HepG2 (cell line): ENCODE data around the gene RIMBP2. TPM values are rescaled to one million over a fixed set of nuclear protein-coding genes. Genes with fewer than 3 reads are reported as not detected.

Experiments used
- FOXA3 ChIP-seq: IDR thresholded peaks from 2 replicates; pipeline ENCODE4 v1.6.1; 2016; ENCODE audit warnings: missing genetic modification reagents, missing compliant biosample characterization
- REPIN1 ChIP-seq: sonication (generic); formaldehyde crosslinking; IDR thresholded peaks from 2 replicates; pipeline ENCODE4 v1.8.0; 2022; ENCODE audit warnings: missing genetic modification reagents, low read depth, mild to moderate bottlenecking, borderline replicate concordance
- THAP7 ChIP-seq: sonication (generic); formaldehyde crosslinking; IDR thresholded peaks from 2 replicates; pipeline ENCODE4 v1.8.1; 2023; ENCODE audit warnings: mild to moderate bottlenecking, missing genetic modification reagents
- ZNF772 ChIP-seq: sonication (generic); formaldehyde crosslinking; IDR thresholded peaks from 2 replicates; pipeline ENCODE4 v1.5.0; 2020; ENCODE audit warnings: mild to moderate bottlenecking, missing genetic modification reagents
- polyA plus RNA-seq, 8 experiments: library from polyadenylated mRNA; depleted of rRNA in 3 of 8; stranded (reverse) in 7 of 8; unstranded in 1 of 8; fragments of >200 nt; fragmentation: Illumina TruSeq in 4 of 8; extraction: Trizol in 4 of 8; gene quantifications; 2 replicates each; pipeline versions ENCODE4 v1.2.1 to v1.2.3, GENCODE V29; 2011 to 2016; ENCODE audit warnings: low read depth in 4 of 8, missing spikeins in 1 of 8, mixed read lengths in 1 of 8; ENCODE audit not compliant: insufficient read depth in 1 of 8
- total RNA-seq, 5 experiments: library from RNA; depleted of rRNA; stranded (reverse); fragments of >200 nt; fragmentation: Illumina TruSeq; extraction: Trizol; gene quantifications; 2 replicates each; pipeline ENCODE4 v1.2.3, GENCODE V29; 2016; ENCODE audit warnings: low read depth in 1 of 5

Gene RIMBP2
- total and polyA plus RNA-seq, 2 of the 13 experiments (the other 11 are each of a cell fraction or from before 2014, with no cell fraction given) = 0.03 TPM; not detected in 1

- TF ChIP-seq REPIN1 = no peak
- TF ChIP-seq FOXA3 (CRISPR knock-in tag) = no peak
- no peak for TF ChIP-seq THAP7
- no peak for TF ChIP-seq ZNF772 (CRISPR knock-in tag)
These were observed 368.5 kb downstream of the RIMBP2 start (continued) for GRCh38 chr12:130347588-130347987.

Other genes starting within 250 kb of the RIMBP2 start
- gene STX2, start 123.0 kb upstream of the RIMBP2 start, total RNA-seq (2016; rRNA removed; fragmentation: Illumina TruSeq; extraction: Trizol) = 12.4 and 13.4 TPM in 2 replicates
- 22.8 and 25.1 TPM in 2 replicates for gene STX2, start 123.0 kb upstream of the RIMBP2 start, polyA plus RNA-seq (2011; rRNA removed)
- gene RAN, start 155.8 kb upstream of the RIMBP2 start, total RNA-seq (2016; rRNA removed; fragmentation: Illumina TruSeq; extraction: Trizol) = 1,630 and 2,526 TPM in 2 replicates
- 996 and 1,335 TPM in 2 replicates for gene RAN, start 155.8 kb upstream of the RIMBP2 start, polyA plus RNA-seq (2011; rRNA removed)
- gene ADGRD1, start 237.6 kb upstream of the RIMBP2 start, total RNA-seq (2016; rRNA removed; fragmentation: Illumina TruSeq; extraction: Trizol) = 0.34 and 0.46 TPM in 2 replicates
- gene ADGRD1, start 237.6 kb upstream of the RIMBP2 start, polyA plus RNA-seq (2011; rRNA removed) = 12.4 and 25.0 TPM in 2 replicates